NT2/D1 (cell line): ENCODE measurements around the gene CNN3.

ENCODE experiments used
- DNase-seq: peaks from one replicate; pipeline ENCODE4 v3.0.0-alpha.2; 2011; ENCODE audit warnings: low read depth, low spot score
- H3K27me3 ChIP-seq: 2 replicates; pipeline ENCODE4 v1.6.0; 2011; ENCODE audit warnings: mild to moderate bottlenecking; ENCODE audit not compliant: insufficient read length, insufficient read depth
- H3K36me3 ChIP-seq: 2 replicates; pipeline ENCODE4 v1.6.1; 2011; ENCODE audit warnings: mild to moderate bottlenecking, low read length, mixed read lengths; ENCODE audit not compliant: insufficient read depth, insufficient read length
- H3K4me1 ChIP-seq: 2 replicates; pipeline ENCODE4 v1.5.1; 2011; ENCODE audit not compliant: insufficient read depth, insufficient read length
- H3K4me3 ChIP-seq: 2 replicates; pipeline ENCODE4 v1.5.1; 2011; ENCODE audit warnings: low read depth; ENCODE audit not compliant: insufficient read length
- H3K9ac ChIP-seq: 2 replicates; pipeline ENCODE4 v1.6.0; 2011; ENCODE audit warnings: low read depth; ENCODE audit not compliant: insufficient read length
- H3K9me3 ChIP-seq: 2 replicates; pipeline ENCODE4 v1.5.1; 2011; ENCODE audit warnings: mild to moderate bottlenecking, low read length; ENCODE audit not compliant: insufficient read depth
- SUZ12 ChIP-seq: IDR thresholded peaks from 2 replicates; pipeline ENCODE4 v1.6.1; 2011; ENCODE audit not compliant: insufficient read length, insufficient read depth; ENCODE audit errors: extremely low read depth
- YY1 ChIP-seq: IDR thresholded peaks from 2 replicates; pipeline ENCODE4 v1.6.1; 2011; ENCODE audit not compliant: insufficient read length, insufficient read depth
- ZNF274 ChIP-seq: IDR thresholded peaks from 2 replicates; pipeline ENCODE4 v1.6.1; 2011; ENCODE audit warnings: mild to moderate bottlenecking, low read depth, low read length

CNN3 gene

DNA sequence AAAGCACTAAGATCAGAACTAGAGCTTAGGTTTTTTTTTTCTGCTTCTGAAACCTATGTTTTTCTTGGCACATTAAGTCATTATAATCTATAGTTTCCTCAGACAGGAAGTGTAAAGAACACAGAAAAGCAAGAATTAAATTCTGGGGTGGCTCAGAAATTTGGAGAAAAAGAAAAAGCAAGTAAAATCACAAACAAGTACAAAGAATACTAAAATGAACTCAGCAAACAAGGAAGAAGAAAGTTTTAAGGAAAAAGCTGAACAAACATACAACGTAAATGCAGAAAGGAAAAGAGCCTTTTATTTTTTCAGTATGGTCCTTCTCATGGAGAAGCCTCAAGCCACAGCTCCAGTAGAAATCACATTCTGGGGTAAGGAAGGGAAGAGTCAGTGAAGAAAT is 8.6 kb upstream of the CNN3 start:
- Histone ChIP-seq H3K4me3 (no peak overlapping the region), H3K27me3 (no peaks in the 10 kb centered on the region), H3K36me3 (no peaks in the 10 kb centered on the region), H3K9me3 (no peaks in the 10 kb centered on the region), H3K4me1 (no peaks in the 10 kb centered on the region), H3K9ac (no peak overlapping the region)
- no peak for DNase-seq
- no peak for TF ChIP-seq ZNF274

- no peaks in the 10 kb centered on the region for H3K36me3 ChIP-seq
- no peaks in the 10 kb centered on the region for H3K9me3 ChIP-seq
- no peak overlapping the region for H3K9ac ChIP-seq
- DNase-seq, result no peak
- no peaks in the 10 kb centered on the region for H3K4me1 ChIP-seq
- no peak for TF ChIP-seq SUZ12
- TF ChIP-seq ZNF274, result no peak
- no peak for TF ChIP-seq YY1
- no peaks in the 10 kb centered on the region for H3K27me3 ChIP-seq
- H3K4me3 ChIP-seq, result no peak overlapping the region
Measured at GRCh38 chr1:94935034-94935433, 8.1 kb upstream of the CNN3 start.

GRCh38 chr1:94934551-94934950 is 7.6 kb upstream of the CNN3 start:
- Histone ChIP-seq H3K36me3 (no peaks in the 10 kb centered on the region), H3K4me3 (no peak overlapping the region), H3K9ac (no peak overlapping the region), H3K4me1 (no peaks in the 10 kb centered on the region), H3K9me3 (no peaks in the 10 kb centered on the region), H3K27me3 (no peaks in the 10 kb centered on the region)
- TF ChIP-seq ZNF274 (no peak), YY1 (no peak), SUZ12 (no peak)
- DNase-seq, result no peak

GRCh38 chr1:94931254-94931841 is 4.4 kb upstream of the CNN3 start:
- H3K9me3 ChIP-seq, result no peaks in the 10 kb centered on the region
- no peak overlapping the region for H3K4me3 ChIP-seq
- H3K4me1 ChIP-seq, result no peaks in the 10 kb centered on the region
- H3K27me3 ChIP-seq, result no peaks in the 10 kb centered on the region
- DNase-seq, result no peak
- TF ChIP-seq ZNF274 (no peak), SUZ12 (no peak), YY1 (no peak)
- H3K36me3 ChIP-seq, result no peaks in the 10 kb centered on the region
- H3K9ac ChIP-seq, result no peak overlapping the region

DNA sequence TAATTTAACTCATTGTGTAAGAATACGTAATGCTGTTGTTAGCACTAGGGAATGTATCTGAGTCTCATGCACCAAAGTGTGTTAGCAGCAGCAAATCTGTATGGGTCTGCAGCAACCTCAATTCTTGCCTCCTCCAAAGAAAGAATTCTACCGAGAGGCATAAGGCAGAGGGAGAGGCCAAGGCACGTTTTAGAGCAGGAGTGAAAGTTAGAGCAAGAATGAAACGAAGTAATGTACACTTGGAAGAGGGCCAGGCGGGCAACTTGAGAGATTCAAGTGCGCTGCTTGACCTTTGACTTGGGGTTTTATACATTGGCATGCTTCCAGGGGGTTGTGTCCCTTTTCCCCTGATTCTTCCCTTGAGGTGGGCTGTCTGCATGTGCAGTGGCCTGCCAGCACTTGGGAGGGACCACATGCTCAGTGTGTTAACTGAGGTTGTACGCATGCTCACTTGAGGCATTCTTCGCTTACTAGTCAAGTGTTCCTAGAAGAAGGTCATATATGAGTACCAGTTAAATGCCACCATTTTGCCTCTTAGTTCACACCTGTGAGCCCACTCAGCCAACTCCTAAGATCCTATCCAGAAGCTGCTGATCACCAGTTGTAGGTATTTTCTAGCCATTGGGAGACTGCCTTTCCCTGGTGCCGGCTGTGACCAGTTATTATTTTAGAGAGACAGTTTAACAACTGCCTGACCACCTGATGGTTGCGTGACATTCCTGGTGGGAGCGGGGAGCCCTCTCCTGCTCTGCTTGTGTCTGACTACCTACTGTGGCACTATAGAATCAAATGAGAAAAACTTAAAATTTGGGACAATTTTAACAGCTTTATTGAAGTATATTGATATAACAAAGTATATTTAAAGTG is 2.7 kb upstream of the CNN3 start:
- no peak for DNase-seq
- H3K9ac ChIP-seq, result no peak overlapping the region
- peak overlapping the region; percentile 9 for H3K4me3 ChIP-seq
- H3K4me1 ChIP-seq, result no peaks in the 10 kb centered on the region
- H3K9me3 ChIP-seq, result no peaks in the 10 kb centered on the region
- no peak for TF ChIP-seq SUZ12
- TF ChIP-seq YY1, result no peak
- TF ChIP-seq ZNF274, result no peak
- no peaks in the 10 kb centered on the region for H3K27me3 ChIP-seq
- peaks cover 8% of the 10 kb centered on the region for H3K36me3 ChIP-seq

GRCh38 chr1:94928293-94928939 is 1.5 kb upstream of the CNN3 start:
- Histone ChIP-seq H3K4me3 (peak overlapping the region; percentile 60), H3K9me3 (no peaks in the 10 kb centered on the region), H3K9ac (peak overlapping the region; percentile 86), H3K36me3 (peaks cover 20% of the 10 kb centered on the region), H3K4me1 (peaks cover 3% of the 10 kb centered on the region), H3K27me3 (no peaks in the 10 kb centered on the region)
- TF ChIP-seq SUZ12, result no peak
- no peak for TF ChIP-seq ZNF274
- TF ChIP-seq YY1, result no peak
- DNase-seq, result no peak

DNA sequence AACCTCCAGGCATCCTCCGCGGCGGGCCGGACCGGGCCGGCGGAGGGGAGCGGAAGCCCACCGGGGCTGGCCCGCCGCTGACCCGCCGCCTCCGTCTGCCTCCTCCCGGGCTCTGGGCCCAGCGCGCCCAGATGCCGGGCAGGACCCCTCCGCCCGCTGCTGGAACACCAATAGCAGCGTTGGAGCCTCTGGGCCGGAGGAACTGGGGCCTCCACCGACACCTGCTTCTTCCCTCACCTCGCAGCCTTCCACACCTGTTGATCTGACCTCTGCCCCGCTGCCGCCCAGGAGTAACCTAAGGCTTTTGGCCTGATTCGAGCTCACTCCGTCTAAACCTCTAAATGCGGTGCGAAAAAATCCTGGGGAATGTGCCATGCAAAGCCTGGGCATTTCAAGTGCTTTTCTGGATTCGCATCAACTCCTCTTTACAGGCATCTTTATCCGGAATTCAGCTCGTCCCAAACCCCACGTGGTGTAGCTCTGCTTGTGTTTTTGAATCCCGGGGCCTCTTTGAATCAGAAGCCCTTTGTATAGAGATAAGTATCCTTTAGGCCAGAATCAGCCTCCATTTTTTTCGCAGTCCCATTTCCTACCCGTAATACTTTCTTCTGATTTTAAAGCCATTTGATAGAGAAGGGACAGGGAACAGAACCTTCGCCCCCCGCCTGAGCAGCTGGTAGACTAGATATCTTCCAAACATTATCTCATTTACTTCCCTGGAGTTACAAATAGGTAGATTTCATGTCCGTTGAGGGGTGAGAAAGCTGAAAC is 680 bp upstream of the CNN3 start:
- peak overlapping the region; percentile 86 for H3K9ac ChIP-seq
- no peaks in the 10 kb centered on the region for H3K9me3 ChIP-seq
- no peaks in the 10 kb centered on the region for H3K27me3 ChIP-seq
- TF ChIP-seq YY1 (no peak), ZNF274 (no peak), SUZ12 (no peak)
- H3K4me3 ChIP-seq, result peak overlapping the region; percentile 60
- DNase-seq, result peak; percentile 42
- peaks cover 3% of the 10 kb centered on the region for H3K4me1 ChIP-seq
- H3K36me3 ChIP-seq, result peaks cover 28% of the 10 kb centered on the region
